Activated CD4-positive, alpha-beta memory T cell treated with anti-CD3 and anti-CD28 coated beads for 36 hours (primary cell): ENCODE results near the gene MARCO. TPM values are rescaled to one million over a fixed set of nuclear protein-coding genes. Genes with fewer than 3 reads are reported as not detected.
"Not testable (repeated sequence)": the region's sequence is repeated elsewhere in the genome, so short reads cannot be mapped to it uniquely, and the experiment has no call there.

ENCODE experiments used
- CTCF ChIA-PET: fragments of 350-600 bp; sonication (Branson Sonifier 250); formaldehyde crosslinking; loops from one replicate; lab custom pipeline; 2021; ENCODE audit warnings: antibody characterized with exemption, inconsistent platforms; lab: Charles Lee
- POLR2A ChIA-PET: fragments of 350-600 bp; sonication (Branson Sonifier 250); formaldehyde crosslinking; loops from one replicate; lab custom pipeline; 2021; ENCODE audit warnings: antibody characterized with exemption; lab: Charles Lee
- DNase-seq: peaks from one replicate; pipeline ENCODE4 v3.0.0-alpha.2; 2020
- H3K27ac Mint-ChIP-seq: one replicate; pipeline ENCODE4 v1.8.0; 2021; ENCODE audit warnings: mixed read lengths
- H3K27me3 Mint-ChIP-seq: one replicate; pipeline ENCODE4 v1.8.0; 2021; ENCODE audit warnings: mixed read lengths
- H3K36me3 Mint-ChIP-seq: one replicate; pipeline ENCODE4 v1.8.0; 2021; ENCODE audit warnings: mixed read lengths
- H3K4me1 Mint-ChIP-seq: one replicate; pipeline ENCODE4 v1.8.0; 2021; ENCODE audit warnings: low read depth, mixed read lengths
- H3K4me3 Mint-ChIP-seq: one replicate; pipeline ENCODE4 v1.8.0; 2021; ENCODE audit warnings: mild to moderate bottlenecking, mixed read lengths
- H3K9me3 Mint-ChIP-seq: one replicate; pipeline ENCODE4 v1.8.0; 2021; ENCODE audit warnings: mixed read lengths
- intact Hi-C: fragments of 100-400 bp; cut with micrococcal nuclease; formaldehyde crosslinking; loops from one replicate; pipeline ENCODE4 v1.15.1; 2023
- total RNA-seq, 2 experiments: library from RNA; stranded (reverse); gene quantifications; one replicate each; pipeline ENCODE4 v1.2.3, GENCODE V29; 2021

Gene MARCO
- total RNA-seq, 2 experiments from 2014 or later = not detected

GRCh38 chr2:118994778-118995177 is 52.8 kb downstream of the MARCO start:
- H3K36me3 Mint-ChIP-seq = no peaks in the 10 kb centered on the region
- no peak overlapping the region for H3K27ac Mint-ChIP-seq
- DNase-seq = no peak
- no peaks in the 10 kb centered on the region for H3K27me3 Mint-ChIP-seq
- ChIA-PET CTCF (no interaction called here), POLR2A (no interaction called here)
- H3K4me3 Mint-ChIP-seq = no peak overlapping the region
- H3K9me3 Mint-ChIP-seq = no peaks in the 10 kb centered on the region
- intact Hi-C loops = no loop called here
- no peaks in the 10 kb centered on the region for H3K4me1 Mint-ChIP-seq

- H3K4me3 Mint-ChIP-seq, DNase-seq, intact Hi-C loops, POLR2A ChIA-PET, H3K36me3 Mint-ChIP-seq, CTCF ChIA-PET, H3K27me3 Mint-ChIP-seq, H3K4me1 Mint-ChIP-seq, H3K27ac Mint-ChIP-seq, H3K9me3 Mint-ChIP-seq: not testable (repeated sequence)
These were observed 61.9 kb downstream of the MARCO start for GRCh38 chr2:119003856-119004255.

DNA sequence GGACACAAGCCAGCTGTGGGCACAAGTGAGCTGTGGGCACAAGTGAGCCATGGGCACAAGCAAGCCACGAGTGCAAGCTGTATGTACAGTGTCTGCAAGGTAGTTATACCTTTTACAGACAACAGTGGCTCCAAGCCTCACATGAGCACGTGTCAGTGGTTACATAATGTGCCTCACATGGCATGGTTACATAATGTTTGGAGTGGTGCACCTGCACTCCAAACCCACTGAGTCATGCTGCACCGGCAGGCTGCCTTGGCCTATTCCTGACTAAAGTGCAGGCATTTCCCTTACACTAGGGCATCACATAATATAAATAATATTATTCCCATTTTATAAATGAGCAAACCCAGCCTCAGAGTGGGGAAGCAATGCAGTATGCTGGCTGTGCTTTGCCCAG is 62.6 kb downstream of the MARCO start:
- ChIA-PET CTCF (no interaction called here), POLR2A (no interaction called here)
- Mint-ChIP-seq H3K27ac (no peak overlapping the region), H3K4me3 (no peak overlapping the region), H3K36me3 (no peaks in the 10 kb centered on the region), H3K4me1 (no peaks in the 10 kb centered on the region), H3K27me3 (no peaks in the 10 kb centered on the region), H3K9me3 (no peaks in the 10 kb centered on the region)
- no peak for DNase-seq
- intact Hi-C loops = no loop called here

GRCh38 chr2:119005051-119005450 is 63.1 kb downstream of the MARCO start:
- intact Hi-C loops = no loop called here
- POLR2A ChIA-PET = no interaction called here
- H3K27me3 Mint-ChIP-seq = peaks cover 4% of the 10 kb centered on the region
- H3K4me1 Mint-ChIP-seq = no peaks in the 10 kb centered on the region
- no peaks in the 10 kb centered on the region for H3K36me3 Mint-ChIP-seq
- H3K27ac Mint-ChIP-seq = no peak overlapping the region
- no peaks in the 10 kb centered on the region for H3K9me3 Mint-ChIP-seq
- DNase-seq = no peak
- CTCF ChIA-PET = no interaction called here
- H3K4me3 Mint-ChIP-seq = no peak overlapping the region

- DNase-seq = no peak
- H3K9me3 Mint-ChIP-seq = no peaks in the 10 kb centered on the region
- ChIA-PET CTCF (no interaction called here), POLR2A (no interaction called here)
- peaks cover 5% of the 10 kb centered on the region for H3K27me3 Mint-ChIP-seq
- no peaks in the 10 kb centered on the region for H3K4me1 Mint-ChIP-seq
- no peaks in the 10 kb centered on the region for H3K36me3 Mint-ChIP-seq
- no peak overlapping the region for H3K4me3 Mint-ChIP-seq
- intact Hi-C loops = no loop called here
- H3K27ac Mint-ChIP-seq = no peak overlapping the region
These were observed 63.6 kb downstream of the MARCO start for GRCh38 chr2:119005555-119005954.

- Mint-ChIP-seq H3K4me1 (no peaks in the 10 kb centered on the region), H3K27ac (no peak overlapping the region), H3K36me3 (no peaks in the 10 kb centered on the region), H3K9me3 (no peaks in the 10 kb centered on the region), H3K27me3 (peaks cover 11% of the 10 kb centered on the region), H3K4me3 (no peak overlapping the region)
- CTCF ChIA-PET = no interaction called here
- DNase-seq = no peak
- POLR2A ChIA-PET = no interaction called here
- intact Hi-C loops = no loop called here
These were observed 64.4 kb downstream of the MARCO start for GRCh38 chr2:119006441-119006840.

DNA sequence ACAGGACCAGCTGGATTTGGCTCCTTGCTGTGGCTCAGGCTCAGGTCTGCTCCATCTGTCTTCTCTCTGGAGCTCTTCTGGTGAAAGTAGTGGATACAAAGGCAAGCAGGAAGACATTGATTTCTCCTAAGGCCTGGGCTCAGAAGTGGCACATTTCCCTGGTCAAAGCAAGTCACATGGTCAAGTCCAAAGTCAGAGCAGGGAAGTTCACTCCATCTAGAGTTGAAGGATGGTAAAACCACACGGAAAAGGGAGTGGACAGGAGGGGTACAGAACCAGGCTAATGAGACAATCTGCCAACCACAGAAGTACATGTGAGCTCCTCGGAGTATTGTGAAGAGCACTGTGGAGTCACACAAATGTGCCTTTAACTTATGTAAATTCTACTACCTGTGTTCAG is 66.1 kb downstream of the MARCO start:
- CTCF ChIA-PET = no interaction called here
- intact Hi-C loops = no loop called here
- DNase-seq = no peak

DNA sequence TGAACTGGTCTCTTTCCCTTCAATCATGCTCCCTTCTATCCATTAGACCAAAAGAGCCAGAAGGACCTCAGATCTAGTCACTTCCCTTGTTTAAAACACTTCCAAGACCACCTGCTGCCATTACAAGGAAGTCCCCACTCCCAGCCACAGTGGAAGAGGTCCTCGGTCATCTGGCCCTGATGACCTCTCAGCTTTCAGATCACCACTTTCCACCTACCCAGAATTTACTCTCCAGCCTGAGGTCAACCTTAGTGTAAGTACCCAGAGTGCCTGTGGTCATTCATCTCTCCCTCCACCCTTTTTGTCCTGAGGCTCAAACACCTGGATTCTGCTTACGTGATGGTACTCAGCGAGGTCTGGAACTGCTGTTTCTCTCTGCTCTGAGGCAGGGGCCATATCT is 67.1 kb downstream of the MARCO start:
- no peak overlapping the region for H3K4me3 Mint-ChIP-seq
- DNase-seq = no peak
- ChIA-PET POLR2A (no interaction called here), CTCF (no interaction called here)
- no peaks in the 10 kb centered on the region for H3K4me1 Mint-ChIP-seq
- no peak overlapping the region for H3K27ac Mint-ChIP-seq
- H3K27me3 Mint-ChIP-seq = peaks cover 17% of the 10 kb centered on the region
- H3K36me3 Mint-ChIP-seq = no peaks in the 10 kb centered on the region
- no peaks in the 10 kb centered on the region for H3K9me3 Mint-ChIP-seq
- intact Hi-C loops = no loop called here

More for the DNA sequence above, 66.1 kb downstream of the MARCO start:
- Mint-ChIP-seq H3K27ac (no peak overlapping the region), H3K4me1 (no peaks in the 10 kb centered on the region), H3K4me3 (no peak overlapping the region), H3K27me3 (peaks cover 17% of the 10 kb centered on the region), H3K36me3 (no peaks in the 10 kb centered on the region), H3K9me3 (no peaks in the 10 kb centered on the region)
- POLR2A ChIA-PET = no interaction called here

DNA sequence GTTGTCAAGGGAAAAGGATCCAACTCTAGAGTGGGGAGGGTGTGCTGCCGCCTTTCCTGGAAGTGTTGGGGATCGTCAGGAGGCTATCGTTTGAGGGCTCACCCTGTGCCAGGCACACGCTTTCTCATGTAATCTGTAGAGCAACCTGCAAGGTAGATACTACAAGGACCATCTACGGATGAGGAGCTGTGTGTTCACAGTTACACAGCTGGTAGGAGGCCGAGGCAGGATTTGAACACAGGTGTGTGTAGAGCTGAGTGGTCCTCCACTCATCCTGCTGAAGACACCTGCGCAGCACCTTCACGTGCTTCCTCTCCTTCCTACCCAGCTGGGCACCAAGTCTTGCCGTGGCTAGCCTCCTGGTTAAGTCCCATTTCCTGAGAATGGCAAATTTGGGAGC is 68.3 kb downstream of the MARCO start:
- POLR2A ChIA-PET = no interaction called here
- Mint-ChIP-seq H3K4me1 (no peaks in the 10 kb centered on the region), H3K9me3 (no peaks in the 10 kb centered on the region), H3K27ac (no peak overlapping the region), H3K36me3 (no peaks in the 10 kb centered on the region), H3K27me3 (peaks cover 17% of the 10 kb centered on the region), H3K4me3 (no peak overlapping the region)
- intact Hi-C loops = no loop called here
- CTCF ChIA-PET = no interaction called here
- DNase-seq = no peak

DNA sequence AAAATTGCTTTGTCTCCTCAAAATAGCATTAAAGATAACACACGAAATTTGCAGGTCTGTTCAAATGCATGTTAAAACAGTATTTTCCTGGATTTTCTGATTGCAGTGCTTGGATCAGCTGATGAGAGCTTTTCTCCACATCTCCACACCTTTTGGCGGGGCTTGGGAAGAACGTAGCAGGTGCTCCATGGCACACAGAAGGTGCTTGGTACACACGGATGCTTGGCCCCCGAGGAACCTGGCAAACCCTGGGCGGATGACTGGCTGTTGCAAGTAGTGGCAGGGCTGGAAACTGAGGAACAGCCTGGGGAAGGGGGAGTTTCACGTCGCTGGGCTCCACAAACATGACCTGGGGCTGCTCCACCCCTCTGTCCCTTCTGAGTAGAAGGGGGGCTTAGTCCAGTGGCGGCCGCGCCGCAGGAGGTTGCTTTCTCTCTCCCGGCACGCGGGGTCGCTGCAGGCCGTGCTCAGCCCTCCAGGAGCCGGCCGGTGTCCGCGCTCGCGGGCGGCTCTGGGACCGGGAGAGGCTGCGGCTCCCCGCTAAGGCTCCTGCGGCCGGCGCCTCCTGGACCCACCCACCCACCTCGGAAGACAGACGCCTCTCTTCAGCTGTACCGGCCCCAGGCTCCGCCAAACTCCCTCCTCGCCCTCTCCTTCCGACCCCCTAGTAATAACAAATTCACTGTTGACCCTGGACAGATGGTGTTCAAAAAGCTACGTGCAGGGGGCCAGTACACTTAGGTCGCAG is 69.3 kb downstream of the MARCO start:
- POLR2A ChIA-PET = no interaction called here
- CTCF ChIA-PET = no interaction called here
- intact Hi-C loops = no loop called here
- H3K27me3 Mint-ChIP-seq = peaks cover 17% of the 10 kb centered on the region
- no peak for DNase-seq
- no peaks in the 10 kb centered on the region for H3K36me3 Mint-ChIP-seq
- no peak overlapping the region for H3K27ac Mint-ChIP-seq
- no peaks in the 10 kb centered on the region for H3K4me1 Mint-ChIP-seq
- no peak overlapping the region for H3K4me3 Mint-ChIP-seq
- H3K9me3 Mint-ChIP-seq = no peaks in the 10 kb centered on the region

DNA sequence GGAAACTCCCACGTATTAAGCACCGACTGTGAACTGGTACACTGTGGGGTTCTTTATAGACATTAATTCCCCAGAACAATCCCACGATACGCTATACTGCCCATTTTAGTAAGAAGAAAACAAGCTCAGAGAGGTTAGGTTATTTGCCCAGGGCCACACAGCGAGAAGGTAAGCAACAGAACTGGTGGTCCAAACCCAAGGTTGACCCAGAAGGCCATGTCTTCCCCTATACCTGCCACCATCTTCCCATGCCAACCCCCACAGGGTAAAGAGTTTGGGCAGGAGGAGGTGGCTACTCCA is 69.9 kb downstream of the MARCO start:
- Mint-ChIP-seq H3K4me3 (no peak overlapping the region), H3K36me3 (no peaks in the 10 kb centered on the region), H3K9me3 (no peaks in the 10 kb centered on the region), H3K4me1 (no peaks in the 10 kb centered on the region), H3K27ac (no peak overlapping the region), H3K27me3 (peaks cover 17% of the 10 kb centered on the region)
- no peak for DNase-seq
- POLR2A ChIA-PET = no interaction called here
- intact Hi-C loops = no loop called here
- CTCF ChIA-PET = no interaction called here

- DNase-seq = no peak
- POLR2A ChIA-PET = no interaction called here
- CTCF ChIA-PET = interaction anchor here (0.5 kb wide), 1 partner anchor 125 kb away, joined by 4 read pairs; no protein-coding TSS in a partner anchor
- peaks cover 17% of the 10 kb centered on the region for H3K27me3 Mint-ChIP-seq
- no peak overlapping the region for H3K27ac Mint-ChIP-seq
- intact Hi-C loops = no loop called here
- no peaks in the 10 kb centered on the region for H3K36me3 Mint-ChIP-seq
- H3K4me3 Mint-ChIP-seq = no peak overlapping the region
- H3K9me3 Mint-ChIP-seq = no peaks in the 10 kb centered on the region
- H3K4me1 Mint-ChIP-seq = no peaks in the 10 kb centered on the region
These were observed 70.6 kb downstream of the MARCO start for GRCh38 chr2:119012345-119013301.
